Loucy (cell line): ENCODE results near the gene TIMP1.

Source experiments
- H2AFZ ChIP-seq: fragments of 200-600 bp; sonication (generic); 2 replicates; pipeline ENCODE4 v1.6.0; 2016; ENCODE audit warnings: antibody characterized with exemption, mild to moderate bottlenecking, low read length, moderate library complexity
- H3F3A ChIP-seq: fragments of 200-600 bp; 2 replicates; pipeline ENCODE4 v1.6.0; 2016; ENCODE audit warnings: antibody characterized with exemption, low read depth, mild to moderate bottlenecking
- H3K27me3 ChIP-seq: fragments of 200-600 bp; sonication (generic); 2 replicates; pipeline ENCODE4 v1.6.1; 2014; ENCODE audit warnings: low read length, mild to moderate bottlenecking; ENCODE audit not compliant: insufficient read depth, poor library complexity, severe bottlenecking
- H3K36me3 ChIP-seq: fragments of 200-600 bp; sonication (generic); 2 replicates; pipeline ENCODE4 v1.6.1; 2016; ENCODE audit warnings: low read length; ENCODE audit not compliant: insufficient read depth
- H3K4me1 ChIP-seq: fragments of 200-600 bp; sonication (generic); 2 replicates; pipeline ENCODE4 v1.5.1; 2014; ENCODE audit warnings: low read length, mild to moderate bottlenecking; ENCODE audit not compliant: insufficient read depth, poor library complexity, severe bottlenecking
- H3K4me2 ChIP-seq: fragments of 200-600 bp; sonication (generic); 2 replicates; pipeline ENCODE4 v1.6.0; 2014; ENCODE audit warnings: antibody characterized with exemption, low read length, low read depth, mild to moderate bottlenecking; ENCODE audit not compliant: poor library complexity, severe bottlenecking
- H3K4me3 ChIP-seq: fragments of 200-600 bp; sonication (generic); 2 replicates; pipeline ENCODE4 v1.5.1; 2014; ENCODE audit warnings: low read length, mild to moderate bottlenecking, mixed read lengths; ENCODE audit not compliant: poor library complexity, severe bottlenecking
- H3K79me2 ChIP-seq: fragments of 200-600 bp; sonication (generic); 2 replicates; pipeline ENCODE4 v1.6.1; 2014; ENCODE audit warnings: low read length; ENCODE audit not compliant: insufficient read depth
- H3K9ac ChIP-seq: fragments of 200-600 bp; sonication (generic); 2 replicates; pipeline ENCODE4 v1.6.0; 2014; ENCODE audit warnings: mild to moderate bottlenecking, low read depth, low read length, moderate library complexity; ENCODE audit not compliant: poor library complexity, severe bottlenecking
- H3K9me2 ChIP-seq: fragments of 200-600 bp; sonication (generic); replicated peaks from 2 replicates; pipeline ENCODE4 v1.6.1; 2016; ENCODE audit warnings: low read depth, low read length, mixed read lengths
- H3K9me3 ChIP-seq: fragments of 200-600 bp; sonication (generic); 2 replicates; pipeline ENCODE4 v1.6.1; 2014; ENCODE audit warnings: mild to moderate bottlenecking, antibody characterized with exemption, low read length, low read depth; ENCODE audit not compliant: insufficient read depth
- H4K20me1 ChIP-seq: fragments of 200-600 bp; sonication (generic); 2 replicates; pipeline ENCODE4 v1.6.0; 2014; ENCODE audit warnings: antibody characterized with exemption, low read length, mild to moderate bottlenecking; ENCODE audit not compliant: insufficient read depth, poor library complexity, severe bottlenecking
- EZH2phosphoT487 ChIP-seq: fragments of 200-600 bp; IDR thresholded peaks from 2 replicates; pipeline ENCODE4 v1.6.1; 2018; ENCODE audit warnings: antibody characterized with exemption, mild to moderate bottlenecking, moderate library complexity, borderline replicate concordance
- TF ChIP-seq, protein P1 (sequence below): fragments of 200-600 bp; sonication (generic); conservative IDR thresholded peaks from 2 replicates; pipeline ENCODE4 v1.5.1; 2014; ENCODE audit warnings: mild to moderate bottlenecking, antibody characterized with exemption, low read length

Gene TIMP1

GRCh38 chrX:47605024-47605423 is 22.8 kb downstream of the TIMP1 start:
- Histone ChIP-seq H3K27me3 (no peaks in the 10 kb centered on the region), H3K9me3 (no peaks in the 10 kb centered on the region), H4K20me1 (no peaks in the 10 kb centered on the region), H3K4me1 (no peaks in the 10 kb centered on the region), H3K4me3 (no peak overlapping the region), H2AFZ (no peak overlapping the region), H3K79me2 (no peaks in the 10 kb centered on the region), H3K36me3 (no peaks in the 10 kb centered on the region), H3K4me2 (no peak overlapping the region), H3K9me2 (no peaks in the 10 kb centered on the region), H3F3A (no peaks in the 10 kb centered on the region), H3K9ac (no peak overlapping the region)
- TF ChIP-seq, protein P1, sequence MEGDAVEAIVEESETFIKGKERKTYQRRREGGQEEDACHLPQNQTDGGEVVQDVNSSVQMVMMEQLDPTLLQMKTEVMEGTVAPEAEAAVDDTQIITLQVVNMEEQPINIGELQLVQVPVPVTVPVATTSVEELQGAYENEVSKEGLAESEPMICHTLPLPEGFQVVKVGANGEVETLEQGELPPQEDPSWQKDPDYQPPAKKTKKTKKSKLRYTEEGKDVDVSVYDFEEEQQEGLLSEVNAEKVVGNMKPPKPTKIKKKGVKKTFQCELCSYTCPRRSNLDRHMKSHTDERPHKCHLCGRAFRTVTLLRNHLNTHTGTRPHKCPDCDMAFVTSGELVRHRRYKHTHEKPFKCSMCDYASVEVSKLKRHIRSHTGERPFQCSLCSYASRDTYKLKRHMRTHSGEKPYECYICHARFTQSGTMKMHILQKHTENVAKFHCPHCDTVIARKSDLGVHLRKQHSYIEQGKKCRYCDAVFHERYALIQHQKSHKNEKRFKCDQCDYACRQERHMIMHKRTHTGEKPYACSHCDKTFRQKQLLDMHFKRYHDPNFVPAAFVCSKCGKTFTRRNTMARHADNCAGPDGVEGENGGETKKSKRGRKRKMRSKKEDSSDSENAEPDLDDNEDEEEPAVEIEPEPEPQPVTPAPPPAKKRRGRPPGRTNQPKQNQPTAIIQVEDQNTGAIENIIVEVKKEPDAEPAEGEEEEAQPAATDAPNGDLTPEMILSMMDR = no peak
- TF ChIP-seq EZH2phosphoT487 = no peak

DNA sequence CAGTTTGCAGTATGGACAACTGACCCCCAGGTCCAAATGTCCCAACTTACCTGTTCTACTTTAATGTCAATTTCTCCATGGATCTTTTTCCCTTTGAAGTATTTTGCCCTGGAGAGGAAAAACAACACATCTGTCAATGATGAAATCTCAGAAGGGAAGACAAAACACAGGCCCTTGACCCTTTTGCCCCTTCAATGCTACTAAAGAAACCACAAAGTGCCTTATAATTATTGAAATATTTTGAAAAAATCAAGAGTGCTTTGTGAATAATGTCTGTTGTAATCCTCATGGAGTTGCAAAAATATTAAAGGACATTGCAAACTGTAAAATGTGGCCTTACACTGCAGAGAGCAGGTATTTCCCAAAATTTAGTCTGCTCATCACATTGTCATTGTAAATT is 24.9 kb downstream of the TIMP1 start:
- H3K4me1 ChIP-seq = no peaks in the 10 kb centered on the region

GRCh38 chrX:47608130-47608810 is 26.0 kb downstream of the TIMP1 start:
- H3K9me2 ChIP-seq = no peaks in the 10 kb centered on the region
- H3K27me3 ChIP-seq = no peaks in the 10 kb centered on the region
- H3K9ac ChIP-seq = no peak overlapping the region
- no peak overlapping the region for H2AFZ ChIP-seq
- no peaks in the 10 kb centered on the region for H3F3A ChIP-seq
- no peaks in the 10 kb centered on the region for H3K4me1 ChIP-seq
- TF ChIP-seq, protein P1 = no peak
- TF ChIP-seq EZH2phosphoT487 = no peak
- no peaks in the 10 kb centered on the region for H4K20me1 ChIP-seq
- H3K79me2 ChIP-seq = no peaks in the 10 kb centered on the region
- no peaks in the 10 kb centered on the region for H3K36me3 ChIP-seq
- H3K9me3 ChIP-seq = no peaks in the 10 kb centered on the region
- H3K4me2 ChIP-seq = no peak overlapping the region
- H3K4me3 ChIP-seq = no peak overlapping the region

More for the DNA sequence above, 24.9 kb downstream of the TIMP1 start:
- Histone ChIP-seq H2AFZ (no peak overlapping the region), H3K27me3 (no peaks in the 10 kb centered on the region), H3K4me2 (no peak overlapping the region), H3K9ac (no peak overlapping the region), H3K36me3 (no peaks in the 10 kb centered on the region), H3F3A (no peaks in the 10 kb centered on the region), H3K79me2 (no peaks in the 10 kb centered on the region), H3K4me3 (no peak overlapping the region), H3K9me3 (no peaks in the 10 kb centered on the region), H4K20me1 (no peaks in the 10 kb centered on the region), H3K9me2 (no peaks in the 10 kb centered on the region)
- TF ChIP-seq, protein P1 = no peak
- TF ChIP-seq EZH2phosphoT487 = no peak
